ENCODE data around the gene DPM1. TPM values are rescaled to one million over a fixed set of nuclear protein-coding genes. Genes with fewer than 3 reads are reported as not detected.
A peak's percentile ranks its signal among the peaks of the same experiment; 100 is the strongest.
"Not testable (repeated sequence)": the region's sequence is repeated elsewhere in the genome, so short reads cannot be mapped to it uniquely, and the experiment has no call there.

The DPM1 gene
- total and polyA plus RNA-seq, 8 donors = 13.6 to 34.8 (median 17.8) TPM

GRCh38 chr20:50980851-50981713 lies 22.8 kb upstream of the DPM1 start:
- Histone ChIP-seq H3K4me3 (no peak overlapping the region), H3K9me3 (no peaks in the 10 kb centered on the region), H3K4me1 (no peaks in the 10 kb centered on the region), H3K36me3 (no peaks in the 10 kb centered on the region), H3K27ac (no peak overlapping the region), H3K27me3 (no peaks in the 10 kb centered on the region)
- ATAC-seq = peak; percentile 28 to 77 (median 66)
- peak in 5 of 6 donors; percentile 16 to 65 (median 47) for DNase-seq
- WGBS, 2 donors = 35 to 42% methylated on average over 26 of the region's 26 CpGs
- peak; percentile 56 to 85 (median 64) for TF ChIP-seq CTCF (IDR thresholded peaks at IDR 0.05)
- no peak for FAIRE-seq
- intact Hi-C loops (cut with DNase I) = loop anchor here in 1 of 3 donors (5.0 kb wide), 1 partner anchor 326 kb away; no protein-coding TSS in a partner anchor

GRCh38 chr20:50980071-50980681 lies 21.8 kb upstream of the DPM1 start:
- ATAC-seq = peak in 2 of 4 donors; percentile 39 to 59
- no peak overlapping the region for H3K27ac ChIP-seq
- WGBS, 2 donors = 49 to 63% methylated on average over 8 of the region's 8 CpGs
- intact Hi-C loops (cut with DNase I) = loop anchor here in 1 of 3 donors (5.0 kb wide), 1 partner anchor 327 kb away; no protein-coding TSS in a partner anchor
- H3K27me3 ChIP-seq = no peaks in the 10 kb centered on the region
- no peaks in the 10 kb centered on the region for H3K9me3 ChIP-seq
- DNase-seq = no peak
- H3K4me3 ChIP-seq = no peak overlapping the region
- H3K36me3 ChIP-seq = no peaks in the 10 kb centered on the region
- no peak for FAIRE-seq
- no peaks in the 10 kb centered on the region for H3K4me1 ChIP-seq
- TF ChIP-seq CTCF (IDR thresholded peaks at IDR 0.05) = no peak

GRCh38 chr20:50978533-50978932 lies 20.2 kb upstream of the DPM1 start:
- intact Hi-C loops (cut with DNase I) = loop anchor here in 1 of 3 donors (10.0 kb wide), 1 partner anchor 626 kb away; no protein-coding TSS in a partner anchor
- DNase-seq, FAIRE-seq, H3K4me1 ChIP-seq, ATAC-seq, H3K4me3 ChIP-seq, H3K27me3 ChIP-seq, H3K9me3 ChIP-seq, H3K27ac ChIP-seq, H3K36me3 ChIP-seq: not testable (repeated sequence)
- 66 to 74% methylated on average over 4 of the region's 4 CpGs for WGBS, 2 donors

- Histone ChIP-seq H3K36me3 (no peaks in the 10 kb centered on the region), H3K4me3 (no peak overlapping the region), H3K27ac (no peak overlapping the region), H3K4me1 (no peaks in the 10 kb centered on the region), H3K27me3 (no peaks in the 10 kb centered on the region), H3K9me3 (no peaks in the 10 kb centered on the region)
- WGBS, 2 donors = 33 to 37% methylated on average over 20 of the region's 20 CpGs
- FAIRE-seq = no peak
- intact Hi-C loops (cut with DNase I) = loop anchor here in 1 of 3 donors (10.0 kb wide), 1 partner anchor 627 kb away; no protein-coding TSS in a partner anchor
- ATAC-seq = no peak
- no peak for TF ChIP-seq CTCF (IDR thresholded peaks at IDR 0.05)
- DNase-seq = no peak
These were observed 19.0 kb upstream of the DPM1 start for GRCh38 chr20:50977066-50978021.

All from pancreas (tissue), 10 donors.